Sciatic nerve (tissue), 2 donors: ENCODE results near the gene DNAJC18. TPM values are rescaled to one million over a fixed set of nuclear protein-coding genes. Genes with fewer than 3 reads are reported as not detected.
"Not testable (repeated sequence)": the region's sequence is repeated elsewhere in the genome, so short reads cannot be mapped to it uniquely, and the experiment has no call there.

Experiments used
- ATAC-seq: fragments of 200-7000 bp; cut with Tn5 transposase; one replicate; pipeline ENCODE4 v1.9.1; 2020; ENCODE audit warnings: mild to moderate bottlenecking, moderate library complexity
- DNase-seq: peaks from one replicate; pipeline ENCODE4 v3.0.0-alpha.2; 2020; ENCODE audit warnings: low spot score
- intact Hi-C: fragments of 100-400 bp; cut with DNase I; formaldehyde crosslinking; loops from one replicate; pipeline ENCODE4 v1.14.2; 2022
- total RNA-seq: library from RNA; stranded (reverse); fragmentation: NEBNext Ultra II Directional; extraction: Animal tissue kit (Norgen Biotek cat#: 25700); gene quantifications from one replicate; pipeline ENCODE4 v1.2.1, GENCODE V29; 2021
- donor health status: DM: no; HTN: no; CAD: no.
- donor health status: DM: no; HTN: no; CAD: no.

Gene DNAJC18
- total RNA-seq, 1 donor from 2014 or later = 29.6 TPM

DNA sequence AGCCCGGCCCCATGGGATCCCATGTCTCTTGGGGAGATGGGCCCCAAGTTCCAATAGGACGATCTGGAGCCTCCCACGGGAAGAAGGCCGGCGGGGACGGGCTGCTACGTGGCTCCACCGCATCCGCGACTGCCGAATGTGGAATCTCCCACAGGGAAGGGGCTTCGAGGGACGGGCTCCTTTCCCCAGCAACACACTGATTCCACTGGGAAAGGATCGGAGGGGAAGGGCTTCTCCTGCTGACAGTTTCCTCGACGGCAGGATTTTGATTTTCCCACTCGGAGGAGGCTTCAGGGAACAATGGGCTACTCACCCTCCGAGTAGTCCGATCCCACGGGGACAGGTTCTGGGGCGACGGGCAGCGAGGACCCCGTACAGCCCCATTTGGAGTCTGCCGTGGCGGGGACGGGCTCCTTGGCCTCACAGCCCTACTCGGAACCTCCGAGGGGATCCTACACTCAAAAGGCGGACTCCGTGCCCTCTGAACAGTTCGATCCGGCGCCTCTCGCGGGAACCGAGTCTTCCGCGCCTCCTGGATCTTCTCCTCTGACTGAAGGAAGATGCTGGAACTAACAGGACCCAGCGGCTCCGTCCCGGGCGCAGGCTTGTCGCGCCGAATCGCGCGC is 45.7 kb downstream of the DNAJC18 start:
- intact Hi-C loops = no loop called here
- DNase-seq = no peak
- ATAC-seq = no peak

DNA sequence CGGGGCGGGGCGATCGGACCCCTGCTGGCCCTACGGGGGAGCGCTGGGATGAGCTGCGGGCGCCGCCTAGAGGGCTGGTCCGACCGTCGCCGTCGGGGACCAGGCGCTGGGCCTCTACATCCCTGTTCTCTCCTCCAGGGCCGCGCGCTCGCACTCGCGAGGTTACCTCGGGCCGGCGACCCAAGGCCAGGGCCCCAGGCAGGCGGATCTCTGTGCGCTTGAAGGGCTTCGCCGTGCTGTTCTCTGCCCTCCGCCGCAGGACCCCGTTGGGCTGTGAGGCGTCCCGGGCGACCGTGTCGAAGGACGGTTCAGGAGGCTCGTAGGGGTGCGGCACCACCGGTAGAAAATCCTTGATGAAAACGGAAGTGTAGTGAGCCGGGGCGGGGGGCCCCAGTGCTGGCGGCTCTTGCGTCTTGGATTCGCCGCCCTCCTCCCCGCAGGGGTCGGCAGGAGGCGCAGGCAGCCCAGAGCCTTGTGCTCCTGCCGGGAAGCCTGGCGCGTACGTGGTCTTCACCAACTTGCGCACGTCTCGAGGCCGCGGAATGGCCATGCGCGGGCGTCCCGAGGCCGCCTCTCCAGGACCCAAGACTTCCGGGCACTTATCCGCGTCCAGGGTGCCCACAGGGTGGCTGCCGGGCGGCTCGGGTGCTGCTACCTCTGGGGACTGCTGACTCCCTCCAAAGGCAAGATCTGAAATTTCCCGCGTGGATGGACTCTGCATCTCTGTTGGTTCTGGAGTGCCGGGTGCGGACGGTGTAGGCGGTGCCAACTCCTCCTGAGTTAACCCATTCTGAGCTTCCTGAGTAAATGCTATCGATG is 46.4 kb downstream of the DNAJC18 start:
- ATAC-seq (peak; percentile 25), DNase-seq (no peak)
- intact Hi-C loops = no loop called here

DNA sequence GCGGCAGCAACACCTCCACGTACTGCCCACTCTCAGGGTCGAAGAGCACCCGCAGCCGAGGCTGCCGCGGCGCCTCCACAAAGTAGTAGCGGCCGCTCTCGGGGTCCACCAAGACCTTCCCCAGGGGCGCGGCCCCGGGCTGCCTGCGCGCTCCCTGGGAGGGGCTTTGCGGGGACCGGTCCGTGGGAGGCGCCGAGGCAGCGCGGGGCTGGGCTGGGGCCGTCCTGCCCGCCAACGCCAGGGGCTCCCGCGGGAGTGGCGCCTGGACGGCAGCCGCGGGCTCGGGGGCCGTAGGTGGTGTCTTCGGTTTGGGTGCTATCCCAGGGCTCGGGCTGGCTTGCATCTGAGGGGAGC is 47.0 kb downstream of the DNAJC18 start:
- intact Hi-C loops = no loop called here
- no peak for DNase-seq
- ATAC-seq = no peak

DNA sequence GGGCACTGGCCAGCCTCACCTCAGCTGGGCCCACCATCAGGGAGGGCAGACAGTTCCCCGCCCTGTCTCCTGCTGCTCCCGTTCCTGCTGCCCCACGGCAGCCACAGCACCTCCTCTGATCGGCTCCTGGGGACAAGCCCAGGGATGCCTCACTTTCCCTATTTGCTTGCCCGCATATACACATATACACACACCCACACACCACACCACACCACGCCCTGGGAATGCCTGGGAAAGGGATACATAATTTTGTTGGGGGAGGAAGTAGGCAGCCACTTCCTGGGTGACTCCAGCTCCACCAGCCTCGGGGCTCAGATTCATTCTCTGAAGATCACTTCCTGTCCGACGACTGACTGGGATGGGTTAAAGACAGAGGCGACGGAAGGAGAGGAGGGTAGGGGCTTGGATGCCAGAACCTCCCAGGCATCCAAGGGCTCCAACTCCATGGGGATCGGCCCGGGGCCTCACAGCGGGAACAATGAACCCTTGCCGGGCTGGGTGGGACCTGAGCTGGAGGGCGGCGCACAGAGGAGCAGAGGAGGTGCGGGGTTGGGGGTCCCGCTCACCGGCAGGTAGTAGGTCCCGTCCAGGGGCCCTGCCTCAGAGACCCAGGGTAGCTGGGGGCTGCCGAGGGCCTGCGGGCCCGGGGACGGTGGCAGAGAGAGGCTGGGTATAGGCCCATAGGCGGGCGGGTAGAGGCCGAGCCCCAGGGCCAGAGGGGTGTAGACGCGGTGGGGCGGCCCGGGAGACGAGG is 47.6 kb downstream of the DNAJC18 start:
- DNase-seq (peak; percentile 60), ATAC-seq (no peak)
- intact Hi-C loops = no loop called here

DNA sequence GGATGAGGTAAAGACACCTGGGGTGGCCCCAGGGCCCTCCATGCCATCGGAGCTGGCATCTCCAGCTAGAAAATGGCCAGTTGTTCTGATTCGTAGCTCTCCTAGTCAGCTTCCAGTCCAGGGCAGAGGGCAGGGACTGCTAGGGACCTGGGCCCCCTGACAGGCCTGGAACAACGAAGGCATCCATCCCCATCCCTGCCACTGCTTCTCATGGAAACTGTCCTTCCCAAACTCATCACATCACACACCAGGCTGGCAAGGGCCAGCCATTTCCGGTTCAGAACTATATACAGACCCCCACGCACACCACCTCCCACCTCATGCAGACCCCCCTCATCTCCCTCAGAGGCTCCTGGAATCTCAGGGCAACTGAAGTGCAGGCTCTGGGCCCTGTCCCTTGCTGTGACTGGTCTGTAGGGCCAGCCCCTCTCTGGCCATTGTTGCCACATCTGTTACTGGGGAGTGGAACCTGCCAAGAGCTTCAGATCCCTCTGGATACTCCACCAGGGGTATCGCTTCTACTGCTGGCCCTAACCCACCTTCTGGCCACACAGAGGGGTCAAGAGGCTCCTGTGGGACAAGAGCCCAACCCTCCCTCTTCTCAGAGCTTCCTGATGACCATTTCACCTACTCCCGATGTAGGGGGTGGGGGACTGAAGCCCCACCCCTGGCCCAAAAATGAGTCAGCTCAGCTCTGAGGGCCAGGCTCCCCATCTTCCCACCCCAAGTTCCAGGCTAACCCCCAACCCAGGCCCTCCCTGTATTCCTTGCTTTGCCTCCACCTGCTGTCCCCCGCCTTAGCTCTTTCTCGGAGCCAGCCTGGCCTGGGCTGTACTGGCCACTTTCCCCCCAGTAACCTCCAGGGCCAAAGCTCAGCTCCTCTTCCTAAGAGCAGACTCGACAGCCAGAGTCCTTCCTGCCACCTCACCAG is 48.4 kb downstream of the DNAJC18 start:
- no peak for ATAC-seq
- DNase-seq = peak; percentile 39
- intact Hi-C loops = no loop called here

DNA sequence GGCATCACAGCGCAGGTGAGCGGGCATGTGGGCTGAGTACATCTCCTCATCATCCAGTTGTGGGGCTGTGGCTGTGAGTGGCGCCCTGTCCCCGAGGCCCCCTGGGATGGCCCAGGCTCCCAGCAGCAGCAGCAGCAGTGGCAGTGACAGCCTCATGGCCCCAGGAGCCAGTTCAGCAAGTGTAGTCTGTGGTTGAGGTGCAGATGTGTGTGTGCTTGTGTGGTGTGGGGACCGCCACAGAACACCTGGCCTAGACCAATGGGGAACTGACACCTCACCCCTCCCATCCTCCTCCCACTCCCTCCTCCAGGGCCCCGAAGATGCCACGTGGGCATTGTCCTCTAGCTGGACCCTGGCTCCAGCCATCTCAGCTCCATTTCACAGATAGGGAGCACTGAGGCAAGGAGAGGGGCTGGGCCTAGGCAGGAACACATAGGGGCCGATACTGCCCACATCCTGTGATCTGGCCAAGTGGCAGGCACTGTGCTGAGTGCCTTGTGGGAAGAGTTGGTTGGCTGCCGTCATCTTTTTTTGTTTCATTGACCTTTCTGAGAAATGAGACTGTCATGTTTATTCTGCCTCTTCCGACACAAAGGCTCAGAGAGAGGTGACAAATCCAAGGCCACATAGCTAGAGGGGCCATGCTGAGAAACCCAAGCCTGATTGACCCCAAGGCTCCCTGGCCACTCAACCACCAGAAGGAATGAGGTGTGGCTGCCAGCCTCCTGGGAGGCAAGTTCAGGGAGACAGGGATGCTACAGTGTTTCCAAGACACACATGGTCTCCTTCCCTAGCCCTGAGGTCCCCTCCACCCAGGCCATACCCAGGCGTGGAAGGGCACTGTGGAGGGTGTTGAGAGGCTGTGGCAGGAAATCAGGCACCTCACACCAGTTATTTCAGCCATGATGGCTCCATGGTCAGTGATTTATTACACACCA is 49.4 kb downstream of the DNAJC18 start, which contains the start of gene MZB1:
Gene MZB1, minus strand, starts transcription at position 213 of the 938 bp plus-strand sequence. Its CDS starts 57 bp downstream, at position 156.
- ATAC-seq = no peak
- DNase-seq = no peak
- intact Hi-C loops = no loop called here

DNA sequence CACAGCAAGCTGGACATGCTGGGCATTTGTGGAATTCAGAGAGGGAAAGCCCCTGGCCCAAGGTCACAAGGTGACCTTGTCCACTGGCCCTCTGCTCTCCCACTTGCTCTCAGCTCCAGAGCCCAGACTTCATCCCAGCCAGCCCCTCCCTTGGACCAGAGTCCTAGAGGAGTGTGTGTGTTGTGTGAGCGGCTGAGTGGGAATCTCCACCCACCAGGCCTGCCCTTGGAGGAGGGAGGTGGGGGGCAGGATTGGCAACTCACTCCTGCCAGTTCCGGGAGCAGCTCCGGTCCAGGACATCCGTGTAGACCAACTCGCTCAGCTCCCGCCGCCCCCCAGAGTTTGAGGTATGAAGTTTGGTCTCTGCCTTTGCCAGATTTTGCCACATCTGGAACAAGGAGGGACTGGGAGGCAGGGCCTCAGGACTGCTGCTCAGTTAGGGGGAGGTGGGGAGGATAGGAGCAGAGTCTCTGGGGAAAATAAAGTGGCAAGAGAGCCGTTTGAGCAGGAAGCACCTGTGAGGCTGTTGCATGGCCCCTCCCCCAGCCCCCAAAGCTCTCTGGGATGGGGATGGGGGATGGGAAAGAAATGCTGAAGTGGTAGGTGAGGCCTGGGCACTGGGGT is 51.0 kb downstream of the DNAJC18 start:
- intact Hi-C loops = no loop called here
- ATAC-seq (no peak), DNase-seq (peak; percentile 36)

DNA sequence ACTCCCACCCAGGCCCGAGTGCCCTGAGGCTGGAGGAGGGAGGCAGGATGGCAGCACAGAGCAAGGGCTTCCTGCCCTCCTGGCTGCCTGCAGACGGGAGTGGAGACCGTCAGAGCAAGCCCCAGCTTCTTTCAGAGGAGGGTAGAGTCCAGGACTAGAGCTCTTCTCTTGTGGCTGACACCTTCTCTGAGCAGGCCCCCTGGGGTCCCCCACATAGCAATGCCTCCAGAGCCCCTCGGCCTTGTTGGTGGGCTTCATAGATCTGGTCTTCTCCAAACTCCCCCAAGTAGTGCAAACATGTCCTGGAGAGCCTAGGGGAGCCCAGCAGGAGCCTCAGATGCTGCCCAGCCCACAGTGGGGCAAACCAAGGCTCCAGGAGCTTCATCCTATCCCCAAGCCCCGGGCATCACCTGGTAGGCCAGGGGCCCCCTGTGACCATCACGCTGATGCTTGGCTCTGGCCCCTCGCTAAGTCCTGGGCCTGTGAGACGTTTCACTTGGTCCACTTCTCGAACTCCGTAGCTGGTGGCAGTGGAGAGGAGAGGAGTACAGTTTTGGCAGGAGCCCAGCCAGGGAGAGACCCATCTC is 51.6 kb downstream of the DNAJC18 start:
- ATAC-seq (no peak), DNase-seq (no peak)
- intact Hi-C loops = no loop called here

DNA sequence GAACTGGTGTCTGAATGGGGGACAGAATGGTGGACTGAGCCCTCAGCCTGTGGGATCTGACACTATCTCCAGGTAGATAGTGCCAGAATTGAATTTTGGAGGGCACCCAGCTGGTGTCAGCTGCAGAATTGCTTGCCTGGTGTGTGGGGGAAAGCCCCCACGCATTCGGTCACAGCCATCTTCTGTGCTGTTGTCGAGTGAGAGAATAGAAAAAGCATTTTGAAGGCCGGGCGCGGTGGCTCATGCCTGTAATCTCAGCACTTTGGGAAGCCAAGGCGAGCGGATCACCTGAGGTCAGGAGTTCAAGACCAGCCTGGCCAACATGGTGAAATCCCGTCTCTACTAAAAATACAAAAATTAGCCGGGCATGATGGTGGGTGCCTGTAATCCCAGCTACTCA is 52.4 kb downstream of the DNAJC18 start:
- DNase-seq = peak; percentile 30
- intact Hi-C loops, ATAC-seq: not testable (repeated sequence)

DNA sequence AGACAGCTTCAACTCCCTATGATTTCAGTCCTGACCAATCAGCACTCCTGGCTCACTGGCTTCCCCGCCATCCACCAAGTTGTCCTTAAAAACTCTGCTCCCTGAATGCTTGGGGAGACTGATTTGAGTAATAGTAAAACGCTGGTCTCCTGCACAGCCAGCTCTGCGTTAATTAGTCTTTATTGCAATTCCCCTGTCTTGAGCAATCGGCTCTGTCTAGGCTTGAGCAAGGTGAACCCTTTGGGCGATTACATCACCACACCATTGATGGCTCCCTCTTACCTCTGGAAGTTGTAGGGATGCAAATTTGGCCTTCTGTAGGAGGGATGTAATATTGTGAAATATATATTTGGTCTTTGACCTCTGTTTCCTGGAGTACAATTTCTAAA is 53.3 kb downstream of the DNAJC18 start:
- intact Hi-C loops = no loop called here
- DNase-seq = no peak
- ATAC-seq = no peak

DNA sequence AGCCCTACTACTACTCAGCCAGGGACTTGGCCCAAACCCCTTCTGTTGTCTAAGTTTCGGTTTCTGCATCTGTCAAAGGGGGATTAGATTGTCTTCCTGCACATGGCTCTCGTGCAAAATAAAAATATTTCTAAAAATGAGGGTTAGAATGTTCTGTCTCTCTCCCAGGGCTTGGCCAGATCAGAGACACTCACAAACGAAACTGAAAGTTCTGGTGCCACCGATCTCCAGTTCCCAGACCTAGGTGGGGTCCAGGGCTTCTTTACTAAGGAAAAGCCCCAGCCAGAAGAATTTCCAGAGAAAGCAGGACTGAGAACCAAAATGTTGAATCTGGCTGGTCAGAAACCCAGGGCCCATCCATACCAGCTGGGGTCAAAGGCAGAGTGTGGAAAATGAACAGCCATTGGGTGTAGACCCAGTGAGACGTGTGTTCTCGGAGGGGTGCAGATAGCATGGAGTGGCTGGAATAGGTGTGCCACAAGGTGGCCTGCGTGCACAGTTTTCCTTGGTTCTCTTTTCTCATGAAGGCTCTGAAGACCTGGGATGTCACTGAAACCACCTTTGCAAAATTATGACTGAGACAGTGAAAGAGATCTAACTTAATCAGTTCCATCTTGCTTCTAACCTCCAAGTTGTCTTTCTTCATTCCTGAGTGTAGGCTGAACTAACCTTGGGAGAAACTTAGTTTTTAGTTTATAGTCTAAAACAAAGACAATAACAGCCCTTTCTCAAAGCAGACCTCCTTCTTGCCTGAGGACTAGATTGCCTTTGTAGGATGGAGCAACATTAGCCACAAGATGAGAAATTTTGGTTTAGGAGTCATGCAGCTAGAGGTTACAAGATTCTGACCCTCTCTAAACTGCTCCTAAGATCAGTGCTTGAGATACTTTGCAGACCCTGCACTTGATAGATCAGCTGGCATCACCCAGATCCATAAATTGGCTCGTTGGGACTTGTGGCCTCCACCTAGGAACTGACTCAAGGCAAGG is 54.0 kb downstream of the DNAJC18 start:
- intact Hi-C loops = no loop called here
- ATAC-seq (peak; percentile 36), DNase-seq (no peak)

DNA sequence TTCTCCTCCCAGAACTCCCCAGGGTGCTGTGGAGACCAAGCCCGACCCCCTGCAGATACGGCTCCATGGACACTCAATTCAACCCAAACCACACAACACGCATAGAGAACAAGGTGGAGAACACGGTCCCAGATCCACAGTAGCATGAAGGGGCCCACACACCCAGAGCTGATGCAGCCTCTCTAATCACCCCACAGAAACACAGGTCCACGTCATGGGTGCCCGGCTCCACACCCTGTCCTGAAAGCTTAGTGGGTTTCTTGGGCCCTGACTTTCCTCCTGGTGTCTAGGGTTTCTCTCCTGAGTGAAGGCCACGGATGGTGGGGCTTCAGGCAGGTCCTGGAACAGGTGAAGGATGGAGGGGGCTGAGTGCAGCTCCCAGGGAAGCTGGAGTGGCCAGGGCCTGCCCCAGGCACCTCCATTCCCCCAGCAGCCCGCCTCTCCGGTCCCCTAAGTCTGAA is 54.7 kb downstream of the DNAJC18 start:
- ATAC-seq = peak; percentile 4

DNA sequence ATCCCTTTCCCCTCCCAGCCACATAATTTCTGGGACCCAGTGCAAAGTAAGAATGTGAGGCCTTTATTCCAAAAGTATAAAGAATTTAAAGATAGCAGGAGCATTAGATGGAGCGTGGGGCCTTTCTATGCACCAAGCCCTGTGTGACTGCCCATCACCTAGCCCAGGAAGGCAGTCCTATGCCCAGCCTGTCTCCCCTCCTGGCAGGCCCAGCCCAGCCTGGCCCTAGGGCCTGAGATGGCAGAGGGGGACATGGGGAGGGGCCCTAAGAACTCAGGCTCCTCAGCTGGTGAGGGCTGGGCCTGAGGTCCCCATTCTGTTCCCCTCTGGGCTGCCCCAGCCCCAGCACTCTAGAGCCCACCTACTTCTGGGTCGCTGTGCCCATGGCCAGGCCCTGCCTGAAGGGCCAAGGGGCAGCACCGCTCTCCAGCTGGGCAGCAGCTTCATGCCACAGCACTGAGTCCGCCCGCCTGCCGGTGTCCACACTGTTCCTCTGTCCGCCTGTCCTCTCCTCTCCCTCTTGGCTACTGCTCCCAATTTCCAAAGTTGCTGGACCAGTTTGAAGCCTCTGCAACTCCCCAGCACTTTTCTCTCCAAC is 55.2 kb downstream of the DNAJC18 start:
- peak; percentile 5 for ATAC-seq
- intact Hi-C loops = no loop called here
- DNase-seq = no peak

More for the DNA sequence above, 54.7 kb downstream of the DNAJC18 start:
- intact Hi-C loops = no loop called here
- no peak for DNase-seq

DNA sequence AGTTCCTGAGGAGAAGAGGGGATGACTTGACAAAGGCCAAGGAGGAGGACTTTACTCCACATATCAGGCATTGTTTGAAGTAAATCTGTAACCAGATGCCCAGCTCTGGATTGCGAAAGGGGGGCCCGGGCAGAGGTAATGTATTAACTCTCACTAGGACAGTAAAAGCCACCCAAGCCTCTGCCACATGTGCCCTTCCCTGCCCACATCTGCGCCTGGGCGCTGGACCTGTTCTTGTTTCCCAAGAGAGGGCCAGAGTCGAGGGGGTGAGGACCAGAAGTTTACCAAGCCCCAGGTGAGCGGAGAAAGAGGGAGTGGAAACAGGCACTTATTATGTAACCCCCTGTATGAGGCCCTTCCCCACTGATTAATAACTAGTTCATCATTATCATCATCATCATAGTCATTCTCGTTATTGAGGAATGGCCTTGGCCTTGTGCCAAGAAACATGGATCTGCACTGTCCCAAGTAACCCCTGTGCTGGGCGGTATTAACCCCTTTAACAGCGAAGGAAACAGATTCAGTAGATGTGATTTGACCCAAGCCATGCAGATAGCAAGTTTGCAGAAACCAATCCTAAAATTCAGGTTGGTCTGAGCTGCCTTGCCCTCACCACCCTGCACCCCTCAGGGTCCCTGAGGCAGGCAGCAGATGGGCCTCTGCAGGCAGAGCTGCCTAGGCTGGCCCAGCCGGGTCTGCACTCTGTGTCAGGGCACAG is 55.9 kb downstream of the DNAJC18 start, which contains the start of gene SLC23A1:
Gene SLC23A1, minus strand, starts transcription at position 23 of the 718 bp plus-strand sequence. CDS start 44 bp downstream, outside the sequence.
- ATAC-seq = no peak
- intact Hi-C loops = no loop called here
- DNase-seq = no peak

DNA sequence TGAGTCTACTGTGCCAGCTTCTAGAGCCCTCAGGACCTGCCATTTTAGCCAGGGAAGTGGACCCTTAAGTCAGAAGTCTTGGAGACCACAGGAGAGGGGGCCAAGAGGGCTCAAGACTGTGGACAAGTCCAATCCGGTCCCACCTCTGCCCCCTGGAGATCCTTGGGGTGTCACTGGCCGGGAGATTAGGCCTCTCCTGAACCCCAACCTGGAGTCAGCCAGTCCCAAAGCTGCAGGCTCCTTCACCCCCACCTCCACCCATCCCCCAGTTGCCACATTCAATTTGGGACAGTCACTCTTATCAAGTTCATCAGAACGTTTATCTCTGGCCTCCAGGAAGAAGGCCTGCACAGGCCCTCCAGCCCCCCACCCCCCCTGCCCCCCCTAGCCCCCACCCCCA is 56.5 kb downstream of the DNAJC18 start:
- ATAC-seq (no peak), DNase-seq (no peak)
- intact Hi-C loops = no loop called here
